Fibroblast of villous mesenchyme (primary cell): Measurements from ENCODE around the gene ECE1. TPM values are rescaled to one million over a fixed set of nuclear protein-coding genes. Genes with fewer than 3 reads are reported as not detected.

Experiments
- DNase-seq: peaks from one replicate; pipeline ENCODE4 v3.0.0-alpha.2; 2010; ENCODE audit warnings: low read depth
- H3K4me3 ChIP-seq: 2 replicates; pipeline ENCODE4 v1.5.1; 2011; ENCODE audit warnings: low read depth, mild to moderate bottlenecking, low read length
- CTCF ChIP-seq: IDR thresholded peaks from 2 replicates; pipeline ENCODE4 v1.5.1; 2012; ENCODE audit warnings: low read depth, mild to moderate bottlenecking, low read length; ENCODE audit not compliant: insufficient read depth
- total RNA-seq: library from RNA; depleted of rRNA; stranded (reverse); fragments of >200 nt; gene quantifications from 2 replicates; pipeline ENCODE4 v1.2.3, GENCODE V29; 2012

ECE1 gene
- total RNA-seq, 1 donor, result 127 TPM

GRCh38 chr1:21255943-21256320 is 34.3 kb downstream of the ECE1 start:
- TF ChIP-seq CTCF, result no peak
- no peak overlapping the region for H3K4me3 ChIP-seq

GRCh38 chr1:21255284-21255942 is 34.9 kb downstream of the ECE1 start:
- peak; percentile 86 for DNase-seq
- TF ChIP-seq CTCF, result peak; percentile 91
- H3K4me3 ChIP-seq, result no peak overlapping the region

More at GRCh38 chr1:21255943-21256320, 34.3 kb downstream of the ECE1 start:
- no peak for DNase-seq

GRCh38 chr1:21254335-21254951 is 35.8 kb downstream of the ECE1 start:
- peak; percentile 46 for DNase-seq
- no peak for TF ChIP-seq CTCF
- no peak overlapping the region for H3K4me3 ChIP-seq

GRCh38 chr1:21251773-21252471 is 38.3 kb downstream of the ECE1 start:
- no peak overlapping the region for H3K4me3 ChIP-seq
- no peak for TF ChIP-seq CTCF
- peak; percentile 92 for DNase-seq

GRCh38 chr1:21249940-21250493 is 40.2 kb downstream of the ECE1 start:
- DNase-seq, result no peak
- TF ChIP-seq CTCF, result no peak
- no peak overlapping the region for H3K4me3 ChIP-seq

- no peak for DNase-seq
- TF ChIP-seq CTCF, result no peak
- H3K4me3 ChIP-seq, result no peak overlapping the region
Observed at GRCh38 chr1:21247892-21248715, 42.2 kb downstream of the ECE1 start.
